ENCODE measurements around the gene PPP1R13L.

- TF ChIP-seq CTCF (IDR thresholded peaks at IDR 0.05) (peak in 2 of 6 experiments; percentile 10 to 37), POLR2A (IDR thresholded peaks at IDR 0.05) (no peak)
These were observed 2.4 kb downstream of the PPP1R13L start for GRCh38 chr19:45402298-45403061.
